ENCODE data around the gene TTC9.

DNA sequence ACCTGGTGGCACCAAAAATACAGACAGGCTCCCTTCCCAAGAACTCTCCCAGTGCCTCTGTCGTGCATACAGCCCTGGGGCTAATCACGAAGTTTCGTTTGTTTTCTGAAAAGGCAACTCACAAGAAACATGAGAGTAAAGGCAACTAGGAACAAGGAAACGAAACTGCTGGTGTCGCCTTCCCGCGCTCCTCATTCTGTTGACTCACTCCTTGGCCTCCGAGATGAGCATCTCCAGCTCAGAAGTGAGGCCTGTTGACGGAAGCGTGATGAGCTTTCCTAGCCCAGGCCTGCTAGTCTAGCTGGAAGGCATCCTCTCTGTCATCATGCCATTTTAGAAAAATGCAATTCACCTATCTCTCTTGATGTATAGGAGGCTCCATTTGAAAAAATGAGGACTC is 50.5 kb downstream of the TTC9 start:
- TF ChIP-seq PATZ1 (CRISPR knock-in tag; IDR thresholded peaks at IDR 0.05; ENCODE audit: borderline replicate concordance) (no peak), TOX (CRISPR knock-in tag; IDR thresholded peaks at IDR 0.05; ENCODE audit: borderline replicate concordance) (no peak)
